Uterus (tissue), 4 donors: Measurements from ENCODE around the gene SCGB2B2. TPM values are rescaled to one million over a fixed set of nuclear protein-coding genes. Genes with fewer than 3 reads are reported as not detected.

ENCODE experiments used
- DNase-seq, 2 donors: peaks; one replicate each; pipeline ENCODE4 v3.0.0-alpha.2; 2019 to 2020
- H3K27ac ChIP-seq, 2 donors: fragments of 200-600 bp; sonication (generic); 1 replicate in 1 of 2; 2 replicates in 1 of 2; pipeline ENCODE4 v1.5.1; 2016 to 2018
- H3K27me3 ChIP-seq, 2 donors: fragments of 200-600 bp; sonication (generic); one replicate each; pipeline ENCODE4 v1.5.1; 2018 to 2019; ENCODE audit warnings: control low read depth in 1 of 2
- H3K36me3 ChIP-seq, 2 donors: fragments of 200-600 bp; sonication (generic); one replicate each; pipeline ENCODE4 v1.5.1; 2019; ENCODE audit warnings: control low read depth in 1 of 2
- H3K4me1 ChIP-seq, 2 donors: fragments of 200-600 bp; sonication (generic); one replicate each; pipeline ENCODE4 v1.5.1; 2018 to 2019; ENCODE audit warnings: control low read depth in 1 of 2
- H3K4me3 ChIP-seq, 2 donors: fragments of 200-600 bp; sonication (generic); 1 replicate in 1 of 2; 2 replicates in 1 of 2; pipeline ENCODE4 v1.5.1; 2018 to 2019; ENCODE audit warnings: mild to moderate bottlenecking in 1 of 2
- H3K9me3 ChIP-seq, 2 donors: fragments of 200-600 bp; sonication (generic); one replicate each; pipeline ENCODE4 v1.5.1; 2019; ENCODE audit warnings: control low read depth in 1 of 2
- POLR2A ChIP-seq, 2 donors: fragments of 450-650 bp; IDR thresholded peaks; one replicate each; pipeline ENCODE4 v1.6.1; 2016; ENCODE audit warnings: antibody characterized with exemption in 2 of 2, mild to moderate bottlenecking in 1 of 2, moderate library complexity in 1 of 2
- intact Hi-C: fragments of 100-400 bp; cut with DNase I; formaldehyde crosslinking; loops from one replicate; pipeline ENCODE4 v1.15.1; 2023; ENCODE audit warnings: low total_unique reads
- total RNA-seq, 4 donors: library from RNA; depleted of rRNA in 3 of 4; stranded (reverse); fragments of >200 nt in 3 of 4; gene quantifications; one replicate each; pipeline versions ENCODE4 v1.1.0 to v1.2.4, GENCODE V29; 2014 to 2023
- TF ChIP-seq, protein P1 (sequence below), 4 experiments: fragments of 200-600 bp in 2 of 4; fragments of 450-650 bp in 2 of 4; sonication (generic) in 2 of 4; IDR thresholded peaks; one replicate each; pipeline ENCODE4 v1.5.1; 2016 to 2019; ENCODE audit warnings: antibody characterized with exemption in 4 of 4, mild to moderate bottlenecking in 2 of 4, moderate library complexity in 1 of 4
- donor health status: DM: yes; HTN: yes; CAD: no.

The SCGB2B2 gene
- total RNA-seq, 4 donors from 2014 or later, result 0.98 TPM; not detected in 3

DNA sequence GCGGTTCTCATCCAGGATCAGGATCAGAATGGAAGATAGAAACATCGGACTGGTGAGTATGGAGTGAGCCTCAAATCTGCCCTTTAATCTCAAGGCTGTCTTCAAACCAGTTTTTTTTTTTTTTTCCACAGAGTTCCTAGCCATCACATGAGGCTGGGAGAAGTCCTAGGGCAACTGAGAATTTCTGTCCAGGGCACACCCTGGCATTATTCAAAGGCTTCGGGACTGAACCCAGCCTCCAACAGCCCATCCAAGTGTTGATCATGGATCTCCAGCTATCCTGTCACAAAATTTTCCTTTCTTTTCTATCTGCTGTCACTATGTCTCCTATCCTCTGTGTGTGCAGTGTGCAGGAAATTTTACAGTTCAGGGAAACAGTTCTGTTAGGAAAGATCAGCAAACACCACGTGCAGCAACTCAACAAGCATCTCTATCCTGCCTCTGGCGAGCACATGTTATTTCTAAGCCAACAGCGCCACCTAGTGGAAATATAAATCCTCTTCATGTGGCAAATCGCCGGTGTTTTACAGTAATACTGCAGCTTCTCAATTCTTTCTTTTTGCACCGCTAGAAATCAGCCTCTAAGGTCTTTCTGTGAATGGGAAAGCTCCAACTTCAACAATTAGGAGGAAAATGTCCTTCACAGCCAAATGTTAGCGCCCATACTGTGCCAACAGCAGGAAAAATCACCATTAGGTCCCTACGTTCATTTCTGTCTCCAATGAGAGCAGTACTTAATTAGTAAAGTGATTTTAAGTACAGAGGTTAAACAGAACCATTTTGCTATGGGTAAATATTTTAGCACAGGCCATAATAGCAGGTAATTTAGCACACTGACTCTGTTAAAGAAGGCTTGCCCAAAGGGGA lies 35.7 kb upstream of the SCGB2B2 start:
- intact Hi-C loops, result loop anchor here (5.0 kb wide), 1 partner anchor 75 kb away; no protein-coding TSS in a partner anchor
- H3K4me1 ChIP-seq, result no peaks in the 10 kb centered on the region
- no peak overlapping the region for H3K27ac ChIP-seq
- no peaks in the 10 kb centered on the region for H3K27me3 ChIP-seq
- no peaks in the 10 kb centered on the region for H3K9me3 ChIP-seq
- no peaks in the 10 kb centered on the region for H3K36me3 ChIP-seq
- DNase-seq, result peak; percentile 24 to 58
- no peak for TF ChIP-seq POLR2A (IDR thresholded peaks at IDR 0.05)
- TF ChIP-seq, protein P1, sequence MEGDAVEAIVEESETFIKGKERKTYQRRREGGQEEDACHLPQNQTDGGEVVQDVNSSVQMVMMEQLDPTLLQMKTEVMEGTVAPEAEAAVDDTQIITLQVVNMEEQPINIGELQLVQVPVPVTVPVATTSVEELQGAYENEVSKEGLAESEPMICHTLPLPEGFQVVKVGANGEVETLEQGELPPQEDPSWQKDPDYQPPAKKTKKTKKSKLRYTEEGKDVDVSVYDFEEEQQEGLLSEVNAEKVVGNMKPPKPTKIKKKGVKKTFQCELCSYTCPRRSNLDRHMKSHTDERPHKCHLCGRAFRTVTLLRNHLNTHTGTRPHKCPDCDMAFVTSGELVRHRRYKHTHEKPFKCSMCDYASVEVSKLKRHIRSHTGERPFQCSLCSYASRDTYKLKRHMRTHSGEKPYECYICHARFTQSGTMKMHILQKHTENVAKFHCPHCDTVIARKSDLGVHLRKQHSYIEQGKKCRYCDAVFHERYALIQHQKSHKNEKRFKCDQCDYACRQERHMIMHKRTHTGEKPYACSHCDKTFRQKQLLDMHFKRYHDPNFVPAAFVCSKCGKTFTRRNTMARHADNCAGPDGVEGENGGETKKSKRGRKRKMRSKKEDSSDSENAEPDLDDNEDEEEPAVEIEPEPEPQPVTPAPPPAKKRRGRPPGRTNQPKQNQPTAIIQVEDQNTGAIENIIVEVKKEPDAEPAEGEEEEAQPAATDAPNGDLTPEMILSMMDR (IDR thresholded peaks at IDR 0.05), result peak; percentile 61 to 90 (median 78)
- H3K4me3 ChIP-seq, result no peak overlapping the region

DNA sequence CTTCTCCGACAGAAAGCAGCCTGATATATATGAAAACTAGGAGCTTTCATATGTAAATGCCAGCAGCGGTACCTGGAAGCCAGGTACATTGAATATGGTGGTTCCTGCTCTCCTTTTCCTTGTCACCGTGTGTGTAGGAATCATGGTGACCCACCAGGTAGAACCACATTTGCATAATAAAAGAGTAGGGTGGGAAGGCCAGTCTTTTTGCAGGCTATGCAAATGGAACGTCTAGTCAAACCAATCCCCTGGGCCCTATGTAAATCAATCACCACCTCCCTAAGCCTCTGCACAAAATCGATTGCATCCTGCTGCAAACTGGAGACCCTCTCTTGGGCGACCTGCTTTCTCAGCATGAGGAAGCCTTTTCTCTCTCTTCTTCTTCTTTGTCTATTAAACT lies 34.9 kb upstream of the SCGB2B2 start:
- no peak overlapping the region for H3K4me3 ChIP-seq
- H3K36me3 ChIP-seq, result no peaks in the 10 kb centered on the region
- H3K27me3 ChIP-seq, result no peaks in the 10 kb centered on the region
- intact Hi-C loops, result loop anchor here (5.0 kb wide), 1 partner anchor 75 kb away; no protein-coding TSS in a partner anchor
- no peak for DNase-seq
- no peak overlapping the region for H3K27ac ChIP-seq
- no peak for TF ChIP-seq POLR2A (IDR thresholded peaks at IDR 0.05)
- TF ChIP-seq, protein P1 (IDR thresholded peaks at IDR 0.05), result no peak
- H3K4me1 ChIP-seq, result no peaks in the 10 kb centered on the region
- no peaks in the 10 kb centered on the region for H3K9me3 ChIP-seq

DNA sequence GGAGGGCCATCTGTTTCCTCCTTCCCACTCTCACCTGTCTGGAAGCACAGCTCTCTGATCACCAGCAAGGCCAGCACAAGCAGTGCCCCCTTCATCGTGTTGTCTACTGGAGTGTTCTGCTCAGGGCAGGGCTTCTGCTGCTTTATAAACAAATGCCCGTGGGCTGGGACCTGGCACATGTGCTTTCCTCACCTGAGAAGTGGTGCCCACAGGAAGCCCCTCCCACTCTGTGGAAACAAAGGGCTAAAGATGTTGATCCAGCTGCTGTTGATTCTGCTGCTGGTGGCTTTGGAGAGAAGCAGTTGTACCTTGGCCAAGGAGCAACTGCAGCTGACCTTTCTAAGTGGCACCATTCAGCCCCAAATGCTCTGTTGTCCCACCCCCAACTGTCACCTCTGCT lies 30.7 kb upstream of the SCGB2B2 start:
- Histone ChIP-seq H3K27ac (no peak overlapping the region), H3K4me3 (no peak overlapping the region), H3K36me3 (no peaks in the 10 kb centered on the region), H3K4me1 (no peaks in the 10 kb centered on the region), H3K9me3 (no peaks in the 10 kb centered on the region), H3K27me3 (no peaks in the 10 kb centered on the region)
- intact Hi-C loops, result no loop called here
- DNase-seq, result no peak
- TF ChIP-seq POLR2A (IDR thresholded peaks at IDR 0.05), result no peak
- TF ChIP-seq, protein P1 (IDR thresholded peaks at IDR 0.05), result no peak

DNA sequence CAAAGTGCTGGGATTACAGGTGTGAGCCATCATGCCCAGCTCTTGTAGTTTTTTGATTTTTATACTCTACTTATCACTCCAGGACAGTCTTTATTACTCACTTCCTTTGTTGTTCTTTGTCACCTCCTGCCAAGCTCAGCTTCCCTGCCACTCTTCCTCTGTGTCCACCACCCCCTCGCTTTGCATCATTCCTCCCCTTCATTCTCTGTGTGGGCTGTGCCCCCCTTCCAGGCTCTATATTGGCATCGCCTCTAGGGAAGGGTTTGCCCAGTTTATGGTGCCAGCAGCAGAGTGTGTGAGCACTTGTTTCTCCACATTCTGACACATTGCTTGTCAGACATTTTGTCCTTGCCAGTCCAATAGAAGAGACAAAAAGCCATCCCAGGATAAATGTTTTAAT lies 15.6 kb upstream of the SCGB2B2 start:
- Histone ChIP-seq H3K4me3 (no peak overlapping the region), H3K4me1 (no peaks in the 10 kb centered on the region), H3K9me3 (no peaks in the 10 kb centered on the region), H3K27me3 (no peaks in the 10 kb centered on the region), H3K36me3 (no peaks in the 10 kb centered on the region), H3K27ac (no peak overlapping the region)
- TF ChIP-seq, protein P1 (IDR thresholded peaks at IDR 0.05), result no peak
- TF ChIP-seq POLR2A (IDR thresholded peaks at IDR 0.05), result no peak
- intact Hi-C loops, result no loop called here
- no peak for DNase-seq

DNA sequence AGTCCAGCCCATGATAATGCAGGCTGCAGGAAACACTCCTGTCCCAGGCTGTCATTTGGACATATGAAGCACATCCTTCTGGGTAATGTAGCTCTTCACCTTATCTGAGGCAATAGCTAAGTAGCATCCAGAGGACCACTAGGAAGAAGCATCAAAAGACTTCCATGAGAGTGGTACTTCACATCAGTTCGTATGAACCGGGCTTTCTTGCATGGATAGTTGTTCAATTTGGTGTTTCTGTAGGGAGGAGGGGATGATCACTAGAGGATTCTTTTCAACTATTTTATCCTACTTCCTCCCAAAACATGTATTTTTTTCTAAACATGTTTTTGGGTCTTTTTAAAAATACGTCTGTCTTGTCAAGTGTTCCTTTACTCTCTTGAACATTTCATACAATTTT lies 13.4 kb upstream of the SCGB2B2 start:
- Histone ChIP-seq H3K4me1 (no peaks in the 10 kb centered on the region), H3K9me3 (peaks cover 0 to 14% of the 10 kb centered on the region in 2 donors), H3K4me3 (no peak overlapping the region), H3K36me3 (no peaks in the 10 kb centered on the region), H3K27me3 (no peaks in the 10 kb centered on the region), H3K27ac (no peak overlapping the region)
- intact Hi-C loops, result no loop called here
- no peak for DNase-seq
- TF ChIP-seq, protein P1 (IDR thresholded peaks at IDR 0.05), result no peak
- no peak for TF ChIP-seq POLR2A (IDR thresholded peaks at IDR 0.05)
